SIG-M5 treated with dmso at 0.1 percent for 504 hours (cell line): ENCODE measurements around the gene OVAAL.
A peak's percentile ranks its signal among the peaks of the same experiment; 100 is the strongest.

Experiments
- DNase-seq: peaks from one replicate; lab custom pipeline; 2025; ENCODE audit not compliant: unreplicated experiment; lab: John Stamatoyannopoulos, UW

The OVAAL gene

DNA sequence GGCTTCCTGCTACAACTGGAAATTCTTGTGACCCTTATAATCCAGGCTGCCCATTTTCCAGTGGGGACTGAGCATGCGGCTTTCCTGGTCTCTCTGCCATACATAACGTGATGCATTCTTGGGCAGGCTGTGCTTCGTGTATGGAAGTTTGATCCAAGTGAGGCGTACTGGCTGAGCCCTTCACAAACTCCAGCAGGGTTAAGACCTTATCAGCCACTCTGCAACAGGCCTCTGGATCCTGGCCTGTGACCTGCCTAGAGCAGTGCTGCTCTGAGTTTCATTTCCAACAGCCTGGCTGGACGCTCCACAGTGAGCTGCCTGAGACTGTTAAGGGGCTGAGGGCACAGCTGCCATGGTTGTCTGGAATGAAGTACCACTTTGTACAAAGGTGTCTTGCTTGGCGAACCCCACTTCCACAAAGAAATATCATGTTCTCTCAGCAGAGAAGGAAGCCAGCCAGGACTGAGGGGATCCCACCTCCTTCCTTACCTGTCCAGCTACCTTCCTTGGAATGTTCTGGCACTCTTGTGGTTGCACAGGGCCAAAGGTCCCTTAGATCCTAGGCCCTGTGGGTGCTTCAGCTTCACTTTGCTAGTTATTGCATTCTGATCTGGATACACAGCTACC is 44.6 kb downstream of the OVAAL start:
- DNase-seq: no peak

DNA sequence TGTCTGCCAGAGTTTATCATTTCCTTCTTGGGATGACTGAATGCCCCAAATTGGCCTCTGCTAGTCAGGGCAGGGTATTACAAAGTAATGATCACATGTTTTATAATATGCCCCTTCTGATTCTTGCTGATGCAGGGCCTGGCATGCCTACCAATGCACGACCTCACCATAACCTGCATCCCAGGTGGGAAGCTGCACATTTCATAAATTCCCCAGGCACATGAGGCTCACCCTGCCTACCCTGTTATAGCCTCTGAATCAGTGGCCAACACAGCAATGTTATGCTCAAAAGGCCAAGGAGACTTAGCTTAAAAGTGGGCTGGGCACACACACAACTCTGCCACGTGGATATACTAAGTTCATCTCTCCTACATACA is 45.1 kb downstream of the OVAAL start:
- no peak for DNase-seq

DNA sequence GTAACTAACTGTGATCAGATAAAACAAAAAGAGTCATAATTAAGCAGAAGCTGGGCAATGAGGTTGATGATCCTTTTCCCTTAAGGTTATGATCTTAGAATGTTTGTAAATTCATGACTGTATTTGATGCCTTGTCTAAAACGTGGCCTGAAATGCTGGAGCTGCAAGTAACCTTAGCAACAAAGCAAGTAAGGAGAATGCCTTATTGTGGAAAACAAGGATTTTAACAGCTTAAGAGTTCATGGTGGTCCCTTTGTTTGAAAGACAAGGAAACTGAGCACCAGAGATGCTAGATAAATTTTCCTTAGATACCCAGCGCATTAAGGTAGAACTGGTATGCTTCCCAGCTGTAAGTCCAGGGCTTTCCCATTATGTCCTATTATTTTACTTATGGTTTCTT is 47.4 kb downstream of the OVAAL start:
- no peak for DNase-seq

DNA sequence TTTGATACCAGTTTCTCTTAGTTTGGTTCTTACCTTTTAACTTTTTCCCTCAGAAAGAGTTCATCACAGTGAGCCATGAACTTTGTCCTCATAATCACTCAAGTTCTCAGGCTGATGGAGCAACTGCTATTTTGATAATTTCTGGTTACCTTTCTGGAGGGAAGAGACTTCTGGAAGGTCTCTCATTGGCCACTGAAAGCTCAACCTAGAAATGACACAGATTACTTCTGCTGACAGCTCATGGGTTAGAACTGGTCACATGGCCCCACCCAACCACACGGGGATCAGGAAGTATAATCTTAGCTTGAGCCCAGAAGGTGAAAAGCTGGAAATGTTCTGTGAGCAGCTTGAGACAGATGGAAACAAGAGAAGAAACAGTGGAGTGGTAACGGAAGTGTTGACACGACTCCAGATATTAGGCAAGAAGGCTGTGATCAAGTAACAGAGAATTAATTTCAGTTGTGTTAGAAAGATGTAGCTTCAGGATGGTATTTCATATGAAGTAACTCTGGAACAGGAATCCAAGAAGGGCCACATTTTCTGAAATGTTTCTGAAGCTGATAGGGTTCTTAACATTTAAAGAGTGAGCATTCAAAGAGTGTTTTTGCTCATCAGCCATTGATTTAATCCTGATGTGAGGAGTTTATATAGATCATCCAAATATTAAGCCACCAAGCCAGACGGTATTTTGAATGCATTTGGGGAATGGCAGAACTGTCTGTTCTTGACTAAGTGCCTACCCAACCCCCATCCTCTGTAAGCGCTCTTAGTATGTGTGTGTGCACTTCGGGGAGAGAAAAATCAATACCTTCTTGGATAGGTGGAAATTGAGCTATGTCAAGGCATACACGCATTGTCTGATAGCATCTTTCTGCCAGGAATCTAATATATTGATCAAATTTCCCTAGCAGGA is 51.1 kb downstream of the OVAAL start:
- peak; percentile 32 for DNase-seq

DNA sequence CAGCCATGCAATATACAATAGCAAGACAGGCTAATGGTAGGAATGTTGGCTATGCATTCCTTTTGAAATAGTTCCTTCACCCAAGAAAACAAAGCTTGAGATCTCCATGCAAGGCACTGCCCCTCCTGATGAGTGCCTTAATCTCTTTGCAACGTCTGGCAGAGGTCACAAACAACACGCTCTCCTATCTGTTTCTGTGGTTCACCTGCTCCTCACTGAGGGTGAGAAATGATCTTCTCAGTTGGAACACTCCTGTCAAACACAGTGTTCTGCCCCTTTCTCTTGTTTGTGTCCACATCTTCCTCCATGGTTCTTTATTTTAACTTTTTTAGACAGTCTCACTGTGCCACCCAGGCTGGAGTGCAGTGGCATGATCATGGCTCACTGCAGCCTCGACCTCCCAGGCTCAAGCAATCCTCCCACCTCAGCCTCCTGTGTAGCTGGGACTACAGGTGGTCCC is 51.8 kb downstream of the OVAAL start:
- no peak for DNase-seq

DNA sequence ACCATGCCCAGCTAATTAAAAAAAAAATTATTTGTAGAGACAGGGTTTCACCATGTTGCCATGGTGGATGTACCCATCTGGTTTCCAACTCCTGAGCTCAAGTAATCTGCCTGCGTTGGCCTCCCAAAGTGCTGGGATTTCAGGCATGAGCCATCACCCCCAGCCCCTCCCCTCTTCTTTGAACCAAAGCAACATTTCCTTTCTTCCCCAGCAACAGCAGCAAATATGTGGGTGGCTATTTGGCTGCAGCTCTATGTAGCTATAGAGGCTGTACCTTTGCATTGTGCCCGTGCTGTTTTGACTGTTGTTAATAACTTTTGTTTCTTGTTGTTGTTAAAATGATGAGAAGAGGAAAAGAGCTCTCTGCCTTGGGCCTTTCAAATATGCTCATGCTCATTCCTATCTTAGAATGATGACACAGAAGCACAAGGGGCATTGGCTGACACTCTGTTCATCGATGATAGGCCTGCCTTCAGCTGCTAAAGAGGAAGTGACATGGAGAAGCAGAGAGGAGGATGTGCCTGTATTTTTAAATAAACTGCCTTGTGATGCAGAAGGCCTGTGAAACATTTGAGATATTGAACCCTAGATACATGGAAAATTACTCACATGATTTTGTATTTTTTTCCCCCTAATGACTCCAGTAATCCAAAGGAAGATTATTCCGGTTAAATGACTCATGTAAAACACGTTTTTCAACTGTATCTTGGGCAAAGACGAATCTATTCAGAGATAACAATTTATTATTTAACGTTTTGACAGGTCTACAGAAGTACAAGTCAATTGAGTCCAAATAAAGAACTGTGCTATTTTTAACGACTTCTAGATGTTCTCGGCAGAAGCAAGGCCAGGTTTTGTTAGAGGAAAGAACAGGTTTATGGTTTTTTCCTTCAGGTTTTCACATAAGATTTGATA is 52.5 kb downstream of the OVAAL start:
- peak; percentile 87 for DNase-seq

DNA sequence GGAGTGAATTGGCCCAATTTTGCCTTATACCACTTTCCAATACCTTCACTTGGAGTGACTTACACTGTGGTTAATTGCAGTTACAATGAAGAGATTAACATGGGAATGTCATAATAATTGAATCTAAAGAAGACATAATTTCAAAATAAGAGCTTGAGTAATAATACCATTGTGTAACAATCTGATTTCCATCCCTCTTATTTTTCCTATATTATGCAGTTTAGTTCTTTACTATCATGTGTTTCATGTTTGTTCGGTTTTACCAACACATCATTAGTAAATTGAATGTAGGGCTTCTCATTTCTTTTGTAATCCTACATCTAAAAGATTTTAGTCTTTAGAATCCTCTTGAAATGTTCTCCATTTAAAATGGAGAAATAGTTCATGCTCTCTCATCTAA is 53.9 kb downstream of the OVAAL start:
- DNase-seq: no peak

DNA sequence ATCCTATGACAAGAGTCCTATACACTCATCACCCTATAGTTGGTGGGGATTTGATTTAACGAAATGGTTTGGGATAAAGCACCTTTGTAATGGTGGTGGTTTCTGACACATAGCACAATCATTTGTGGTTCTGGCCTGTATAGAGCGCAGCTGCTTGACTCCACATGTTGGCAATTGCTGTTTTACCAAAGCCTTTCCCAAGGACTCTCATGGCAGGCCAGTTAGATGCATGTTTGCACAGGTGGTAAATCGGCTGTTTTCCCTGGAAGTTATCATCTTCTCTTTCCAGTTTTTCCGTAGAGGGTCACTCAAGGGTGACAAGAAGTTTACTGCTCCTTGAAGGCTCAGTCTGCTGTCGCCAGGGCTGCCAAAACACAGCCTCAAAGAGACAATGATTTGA is 56.0 kb downstream of the OVAAL start:
- no peak for DNase-seq

DNA sequence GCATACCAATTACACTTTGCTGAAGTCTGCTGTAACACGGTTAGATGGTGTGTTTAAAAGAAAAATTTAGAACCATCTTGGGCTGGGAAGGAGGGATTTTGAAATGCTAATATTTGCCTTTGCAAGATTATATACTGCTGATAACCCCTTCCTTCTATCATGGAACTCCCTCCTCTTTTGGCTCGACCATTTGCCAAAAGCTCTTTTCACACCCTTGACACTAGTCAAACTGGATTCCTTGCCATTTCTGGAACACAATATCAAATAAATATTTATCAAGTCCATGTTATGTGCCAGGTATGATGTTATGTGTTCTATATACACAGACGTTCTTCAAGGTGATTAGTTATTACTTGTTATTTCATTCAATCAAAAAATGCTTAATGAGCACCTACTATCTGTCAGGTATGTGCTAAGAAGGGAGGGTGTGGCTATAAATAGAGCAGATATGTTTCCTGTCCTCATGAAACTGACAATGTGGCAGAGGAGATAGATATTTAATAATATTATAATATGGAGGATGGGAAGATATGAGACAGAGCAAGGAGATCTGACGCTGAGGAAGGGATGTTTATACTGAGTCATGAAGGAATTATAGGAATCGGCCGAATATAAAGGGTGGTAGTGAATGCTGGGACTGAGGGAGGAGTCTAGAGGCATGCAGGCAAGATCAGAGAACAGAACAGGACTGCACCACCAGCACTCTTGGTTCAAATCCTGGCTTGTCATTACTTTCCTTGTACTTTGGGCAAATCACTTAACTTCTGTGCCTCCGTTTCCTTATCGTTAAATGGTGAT is 56.9 kb downstream of the OVAAL start:
- no peak for DNase-seq
